Activated T-cell treated with anti-CD3 and anti-CD28 coated beads for 1 hour (primary cell): ENCODE measurements around the gene SLC25A23.

Source experiments
- DNase-seq: peaks from one replicate; pipeline ENCODE4 v3.0.0-alpha.2; 2020; ENCODE audit warnings: low read depth

The SLC25A23 gene

GRCh38 chr19:6424939-6425731 is 34.5 kb downstream of the SLC25A23 start:
- peak; percentile 96 for DNase-seq

GRCh38 chr19:6424195-6424938 is 35.2 kb downstream of the SLC25A23 start, which contains the start of gene KHSRP:
KHSRP (minus strand) TSS chr19:6424811; CDS start chr19:6424701, 110 bp downstream.
- DNase-seq: no peak

GRCh38 chr19:6423499-6424194 is 35.9 kb downstream of the SLC25A23 start:
- no peak for DNase-seq

- DNase-seq: no peak
These were observed 38.2 kb downstream of the SLC25A23 start for GRCh38 chr19:6421075-6422014.

GRCh38 chr19:6418562-6418932 is 41.0 kb downstream of the SLC25A23 start:
- no peak for DNase-seq

- DNase-seq: no peak
These were observed 41.7 kb downstream of the SLC25A23 start for GRCh38 chr19:6417713-6418561.

GRCh38 chr19:6416658-6417405 is 42.8 kb downstream of the SLC25A23 start:
- DNase-seq: no peak

- no peak for DNase-seq
These were observed 43.9 kb downstream of the SLC25A23 start for GRCh38 chr19:6415591-6416190.

GRCh38 chr19:6414793-6415590 is 44.6 kb downstream of the SLC25A23 start:
- DNase-seq: no peak

GRCh38 chr19:6413721-6414643 is 45.6 kb downstream of the SLC25A23 start:
- no peak for DNase-seq

- DNase-seq: no peak
These were observed 46.3 kb downstream of the SLC25A23 start for GRCh38 chr19:6413291-6413690.

GRCh38 chr19:6412447-6413091 is 47.0 kb downstream of the SLC25A23 start:
- peak; percentile 35 for DNase-seq

GRCh38 chr19:6412061-6412446 is 47.5 kb downstream of the SLC25A23 start:
- no peak for DNase-seq

- no peak for DNase-seq
These were observed 50.2 kb downstream of the SLC25A23 start for GRCh38 chr19:6409346-6409745.

- no peak for DNase-seq
These were observed 53.2 kb downstream of the SLC25A23 start for GRCh38 chr19:6406401-6406800.

GRCh38 chr19:6402837-6403608 is 56.6 kb downstream of the SLC25A23 start:
- DNase-seq: no peak
